ENCODE data around the gene LGI1. TPM values are rescaled to one million over a fixed set of nuclear protein-coding genes. Genes with fewer than 3 reads are reported as not detected.

LGI1 gene
- polyA plus RNA-seq, 4 donors: 0.24 to 2.3 TPM; not detected in 2

DNA sequence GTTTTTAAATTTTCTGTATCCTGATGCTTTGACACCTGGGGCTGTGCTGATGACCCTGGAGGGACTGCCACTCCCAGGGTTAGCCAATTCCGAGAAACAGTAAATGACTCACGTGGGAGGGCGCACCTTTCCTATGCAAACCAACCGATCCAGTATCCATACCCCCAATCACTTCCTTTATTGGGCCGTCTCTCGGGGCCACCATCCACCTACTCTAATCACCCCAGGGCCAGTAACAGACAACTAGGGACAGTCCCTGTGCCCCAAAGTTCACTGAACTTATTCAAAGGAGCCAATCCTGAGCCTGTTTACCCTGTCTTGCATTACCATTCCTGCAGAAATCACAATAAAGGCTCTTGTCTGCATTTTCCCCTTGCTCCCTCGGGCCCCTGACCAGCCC is 6.6 kb upstream of the LGI1 start:
- H3K4me1 ChIP-seq (ENCODE audit: control insufficient read depth in 3 of 3, insufficient read depth in 2 of 3, low read depth in 1 of 3, low read length in 2 of 3): peaks cover 3 to 35% (median 5%) of the 10 kb centered on the region in 3 donors
- peak; percentile 10 to 59 for DNase-seq
- H3K4me3 ChIP-seq (ENCODE audit: low read depth in 1 of 3, low read length in 3 of 3): no peak overlapping the region
- WGBS, 3 donors: 23 to 41% (median 24%) methylated on average over 7 of the region's 7 CpGs
- no peak for FAIRE-seq
- no peaks in the 10 kb centered on the region for H3K27me3 ChIP-seq (ENCODE audit: control insufficient read depth in 3 of 3, insufficient read depth in 3 of 3, low read length in 3 of 3)
- H3K36me3 ChIP-seq (ENCODE audit: control insufficient read depth in 3 of 3, insufficient read depth in 2 of 3, low read depth in 1 of 3, low read length in 3 of 3): no peaks in the 10 kb centered on the region
- H3K9me3 ChIP-seq (ENCODE audit: control insufficient read depth in 2 of 2, insufficient read depth in 1 of 2, low read depth in 1 of 2, low read length in 1 of 2): no peaks in the 10 kb centered on the region
- peak overlapping the region in 1 of 3 donors; percentile 7 for H3K27ac ChIP-seq (ENCODE audit: low read depth in 1 of 3, low read length in 2 of 3)

- H3K27ac ChIP-seq (ENCODE audit: low read depth in 1 of 3, low read length in 2 of 3): no peak overlapping the region
- peaks cover 0 to 2% (median 0%) of the 10 kb centered on the region in 3 donors for H3K27me3 ChIP-seq (ENCODE audit: control insufficient read depth in 3 of 3, insufficient read depth in 3 of 3, low read length in 3 of 3)
- H3K4me3 ChIP-seq (ENCODE audit: low read depth in 1 of 3, low read length in 3 of 3): no peak overlapping the region
- H3K4me1 ChIP-seq (ENCODE audit: control insufficient read depth in 3 of 3, insufficient read depth in 2 of 3, low read depth in 1 of 3, low read length in 2 of 3): peaks cover under 1 to 35% (median 5%) of the 10 kb centered on the region in 3 donors
- H3K9me3 ChIP-seq (ENCODE audit: control insufficient read depth in 2 of 2, insufficient read depth in 1 of 2, low read depth in 1 of 2, low read length in 1 of 2): no peaks in the 10 kb centered on the region
- DNase-seq (peak; percentile 23 to 65), FAIRE-seq (no peak)
- WGBS, 3 donors: 2 to 8% (median 6%) methylated on average over 5 of the region's 5 CpGs
- no peaks in the 10 kb centered on the region for H3K36me3 ChIP-seq (ENCODE audit: control insufficient read depth in 3 of 3, insufficient read depth in 2 of 3, low read depth in 1 of 3, low read length in 3 of 3)
These were observed 5.9 kb upstream of the LGI1 start for GRCh38 chr10:93751832-93752231.

DNA sequence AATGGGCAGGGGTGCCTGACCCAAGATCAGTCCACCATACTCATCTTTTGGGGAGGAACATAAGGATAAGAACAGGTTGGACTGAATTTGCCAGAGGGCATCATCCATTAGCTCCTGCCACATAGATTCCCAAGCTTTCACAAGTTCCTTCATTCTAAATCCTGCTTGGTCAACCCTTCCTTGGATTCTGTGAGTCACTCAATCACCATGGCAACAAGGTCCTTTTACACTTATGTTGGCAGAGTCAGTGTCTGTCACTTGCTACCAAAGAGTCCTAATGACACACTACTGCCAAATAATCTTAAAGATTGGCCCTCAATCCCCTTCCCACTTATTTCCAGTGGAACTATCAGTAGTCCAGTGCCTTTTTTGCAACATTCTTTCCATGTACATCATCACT is 5.0 kb upstream of the LGI1 start:
- no peak for FAIRE-seq
- Histone ChIP-seq H3K27ac (ENCODE audit: low read depth in 1 of 3, low read length in 2 of 3) (no peak overlapping the region), H3K9me3 (ENCODE audit: control insufficient read depth in 2 of 2, insufficient read depth in 1 of 2, low read depth in 1 of 2, low read length in 1 of 2) (no peaks in the 10 kb centered on the region)

GRCh38 chr10:93753621-93754250 is 4.0 kb upstream of the LGI1 start:
- H3K4me3 ChIP-seq (ENCODE audit: low read depth in 1 of 3, low read length in 3 of 3): no peak overlapping the region
- peaks cover 0 to 28% (median 5%) of the 10 kb centered on the region in 3 donors for H3K4me1 ChIP-seq (ENCODE audit: control insufficient read depth in 3 of 3, insufficient read depth in 2 of 3, low read depth in 1 of 3, low read length in 2 of 3)
- H3K27me3 ChIP-seq (ENCODE audit: control insufficient read depth in 3 of 3, insufficient read depth in 3 of 3, low read length in 3 of 3): peaks cover 0 to 11% (median 2%) of the 10 kb centered on the region in 3 donors
- H3K27ac ChIP-seq (ENCODE audit: low read depth in 1 of 3, low read length in 2 of 3): no peak overlapping the region
- H3K9me3 ChIP-seq (ENCODE audit: control insufficient read depth in 2 of 2, insufficient read depth in 1 of 2, low read depth in 1 of 2, low read length in 1 of 2): no peaks in the 10 kb centered on the region
- H3K36me3 ChIP-seq (ENCODE audit: control insufficient read depth in 3 of 3, insufficient read depth in 2 of 3, low read depth in 1 of 3, low read length in 3 of 3): no peaks in the 10 kb centered on the region
- DNase-seq: no peak
- no peak for FAIRE-seq
- 62 to 84% (median 76%) methylated on average over 3 of the region's 3 CpGs for WGBS, 3 donors

More for the DNA sequence above, 5.0 kb upstream of the LGI1 start:
- H3K27me3 ChIP-seq (ENCODE audit: control insufficient read depth in 3 of 3, insufficient read depth in 3 of 3, low read length in 3 of 3): peaks cover 0 to 5% (median 2%) of the 10 kb centered on the region in 3 donors
- no peak overlapping the region for H3K4me3 ChIP-seq (ENCODE audit: low read depth in 1 of 3, low read length in 3 of 3)
- no peaks in the 10 kb centered on the region for H3K36me3 ChIP-seq (ENCODE audit: control insufficient read depth in 3 of 3, insufficient read depth in 2 of 3, low read depth in 1 of 3, low read length in 3 of 3)
- peak in 1 of 2 donors; percentile 12 for DNase-seq
- H3K4me1 ChIP-seq (ENCODE audit: control insufficient read depth in 3 of 3, insufficient read depth in 2 of 3, low read depth in 1 of 3, low read length in 2 of 3): peaks cover 0 to 31% (median 5%) of the 10 kb centered on the region in 3 donors

- H3K9me3 ChIP-seq (ENCODE audit: control insufficient read depth in 2 of 2, insufficient read depth in 1 of 2, low read depth in 1 of 2, low read length in 1 of 2): no peaks in the 10 kb centered on the region
- H3K36me3 ChIP-seq (ENCODE audit: control insufficient read depth in 3 of 3, insufficient read depth in 2 of 3, low read depth in 1 of 3, low read length in 3 of 3): no peaks in the 10 kb centered on the region
- H3K27me3 ChIP-seq (ENCODE audit: control insufficient read depth in 3 of 3, insufficient read depth in 3 of 3, low read length in 3 of 3): peaks cover 0 to 14% (median 2%) of the 10 kb centered on the region in 3 donors
- H3K27ac ChIP-seq (ENCODE audit: low read depth in 1 of 3, low read length in 2 of 3): no peak overlapping the region
- 84 to 89% (median 87%) methylated on average over 3 of the region's 3 CpGs for WGBS, 3 donors
- H3K4me1 ChIP-seq (ENCODE audit: control insufficient read depth in 3 of 3, insufficient read depth in 2 of 3, low read depth in 1 of 3, low read length in 2 of 3): peaks cover 0 to 18% (median under 1%) of the 10 kb centered on the region in 3 donors
- DNase-seq (no peak), FAIRE-seq (no peak)
- no peak overlapping the region for H3K4me3 ChIP-seq (ENCODE audit: low read depth in 1 of 3, low read length in 3 of 3)
These were observed 3.0 kb upstream of the LGI1 start for GRCh38 chr10:93754761-93755160.

DNA sequence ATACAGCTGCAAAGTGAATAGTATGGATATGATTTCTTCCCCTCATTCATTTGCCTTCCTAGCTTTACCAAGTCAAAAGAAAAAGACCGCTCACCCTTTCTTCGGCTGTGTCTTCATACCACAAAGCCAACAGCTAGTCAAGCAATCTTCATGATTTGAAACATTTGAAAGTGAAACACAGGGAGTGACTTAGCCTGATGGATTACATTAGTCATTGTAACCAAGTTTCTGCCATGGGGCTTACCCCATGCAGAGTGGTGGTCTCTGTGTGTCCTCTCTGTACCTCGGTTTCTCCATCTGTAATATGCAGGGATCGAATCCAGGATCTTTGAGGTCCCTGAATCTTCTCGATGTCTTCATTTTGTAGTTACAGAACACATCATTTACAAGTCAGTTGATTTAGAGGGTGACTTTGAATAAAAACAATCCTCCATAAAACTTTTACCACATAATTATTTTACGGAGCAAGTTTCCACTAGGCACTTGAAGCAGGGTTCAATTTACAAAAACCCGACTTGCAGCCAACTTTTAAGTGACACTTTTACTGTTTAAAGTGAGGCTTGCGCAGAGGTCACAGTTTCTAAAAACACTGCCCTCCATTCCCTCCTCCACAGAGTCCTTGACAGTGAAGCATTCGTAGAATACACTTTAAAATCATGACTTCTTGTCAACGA is 2.2 kb upstream of the LGI1 start:
- Histone ChIP-seq H3K27me3 (ENCODE audit: control insufficient read depth in 3 of 3, insufficient read depth in 3 of 3, low read length in 3 of 3) (peaks cover 0 to 17% (median 4%) of the 10 kb centered on the region in 3 donors), H3K4me3 (ENCODE audit: low read depth in 1 of 3, low read length in 3 of 3) (no peak overlapping the region), H3K9me3 (ENCODE audit: control insufficient read depth in 2 of 2, insufficient read depth in 1 of 2, low read depth in 1 of 2, low read length in 1 of 2) (no peaks in the 10 kb centered on the region), H3K27ac (ENCODE audit: low read depth in 1 of 3, low read length in 2 of 3) (no peak overlapping the region), H3K4me1 (ENCODE audit: control insufficient read depth in 3 of 3, insufficient read depth in 2 of 3, low read depth in 1 of 3, low read length in 2 of 3) (peaks cover 0 to 15% (median 0%) of the 10 kb centered on the region in 3 donors), H3K36me3 (ENCODE audit: control insufficient read depth in 3 of 3, insufficient read depth in 2 of 3, low read depth in 1 of 3, low read length in 3 of 3) (no peaks in the 10 kb centered on the region)
- 61 to 72% (median 68%) methylated on average over 10 of the region's 10 CpGs for WGBS, 3 donors
- DNase-seq (no peak), FAIRE-seq (no peak)

DNA sequence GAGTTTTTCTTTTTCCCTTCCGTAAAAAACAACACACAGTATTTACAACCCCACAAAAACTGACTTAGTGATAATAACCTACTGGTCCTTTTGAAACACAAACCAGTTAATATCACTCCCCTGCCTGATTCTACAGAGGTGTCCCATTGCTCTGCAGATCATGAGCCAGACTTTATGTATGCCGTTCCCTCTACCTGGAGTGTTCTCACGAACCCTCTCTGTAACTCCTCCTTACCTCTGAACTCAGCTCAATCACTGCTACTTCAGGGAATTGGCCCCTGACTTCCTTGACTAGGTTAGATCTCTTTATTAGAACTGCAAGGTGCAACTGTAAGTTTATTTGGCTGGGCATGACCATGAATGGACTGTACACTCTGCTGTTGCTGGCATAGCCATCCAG is 1.6 kb upstream of the LGI1 start:
- FAIRE-seq: no peak
- H3K4me1 ChIP-seq (ENCODE audit: control insufficient read depth in 3 of 3, insufficient read depth in 2 of 3, low read depth in 1 of 3, low read length in 2 of 3): peaks cover 0 to 12% (median 0%) of the 10 kb centered on the region in 3 donors

GRCh38 chr10:93757136-93757535 is 600 bp upstream of the LGI1 start:
- DNase-seq: no peak
- Histone ChIP-seq H3K27me3 (ENCODE audit: control insufficient read depth in 3 of 3, insufficient read depth in 3 of 3, low read length in 3 of 3) (peaks cover 0 to 24% (median 10%) of the 10 kb centered on the region in 3 donors), H3K9me3 (ENCODE audit: control insufficient read depth in 2 of 2, insufficient read depth in 1 of 2, low read depth in 1 of 2, low read length in 1 of 2) (no peaks in the 10 kb centered on the region), H3K27ac (ENCODE audit: low read depth in 1 of 3, low read length in 2 of 3) (no peak overlapping the region), H3K4me1 (ENCODE audit: control insufficient read depth in 3 of 3, insufficient read depth in 2 of 3, low read depth in 1 of 3, low read length in 2 of 3) (peaks cover 0 to 1% (median 0%) of the 10 kb centered on the region in 3 donors), H3K36me3 (ENCODE audit: control insufficient read depth in 3 of 3, insufficient read depth in 2 of 3, low read depth in 1 of 3, low read length in 3 of 3) (no peaks in the 10 kb centered on the region), H3K4me3 (ENCODE audit: low read depth in 1 of 3, low read length in 3 of 3) (no peak overlapping the region)
- WGBS, 3 donors: 47 to 75% (median 62%) methylated on average over 5 of the region's 5 CpGs
- FAIRE-seq: no peak

More for the DNA sequence above, 1.6 kb upstream of the LGI1 start:
- Histone ChIP-seq H3K9me3 (ENCODE audit: control insufficient read depth in 2 of 2, insufficient read depth in 1 of 2, low read depth in 1 of 2, low read length in 1 of 2) (no peaks in the 10 kb centered on the region), H3K4me3 (ENCODE audit: low read depth in 1 of 3, low read length in 3 of 3) (no peak overlapping the region), H3K36me3 (ENCODE audit: control insufficient read depth in 3 of 3, insufficient read depth in 2 of 3, low read depth in 1 of 3, low read length in 3 of 3) (no peaks in the 10 kb centered on the region), H3K27me3 (ENCODE audit: control insufficient read depth in 3 of 3, insufficient read depth in 3 of 3, low read length in 3 of 3) (peaks cover 0 to 22% (median 10%) of the 10 kb centered on the region in 3 donors), H3K27ac (ENCODE audit: low read depth in 1 of 3, low read length in 2 of 3) (no peak overlapping the region)
- WGBS, 3 donors: 60 to 64% (median 60%) methylated on average over 3 of the region's 3 CpGs
- DNase-seq: no peak
